Measurements from ENCODE around the gene SKA3.
"Not testable (repeated sequence)": the region's sequence is repeated elsewhere in the genome, so short reads cannot be mapped to it uniquely, and the experiment has no call there.

The SKA3 gene

GRCh38 chr13:21176215-21176981, at the start of gene SKA3, which contains the start of gene MRPL57:
Gene SKA3 (minus strand): TSS chr13:21176552. CDS start chr13:21176477, 75 bp downstream.
Gene MRPL57 (plus strand): TSS chr13:21176658. CDS start chr13:21176917, 259 bp downstream.
- peak; percentile 88 to 91 (median 88) for DNase-seq (ENCODE audit: low read depth in 3 of 3)

- no peak for DNase-seq (ENCODE audit: low read depth in 3 of 3)
Observed at GRCh38 chr13:21225082-21225481, 48.7 kb upstream of the SKA3 start.

GRCh38 chr13:21221268-21221667, 44.9 kb upstream of the SKA3 start:
- no peak for DNase-seq (ENCODE audit: low read depth in 3 of 3)

DNA sequence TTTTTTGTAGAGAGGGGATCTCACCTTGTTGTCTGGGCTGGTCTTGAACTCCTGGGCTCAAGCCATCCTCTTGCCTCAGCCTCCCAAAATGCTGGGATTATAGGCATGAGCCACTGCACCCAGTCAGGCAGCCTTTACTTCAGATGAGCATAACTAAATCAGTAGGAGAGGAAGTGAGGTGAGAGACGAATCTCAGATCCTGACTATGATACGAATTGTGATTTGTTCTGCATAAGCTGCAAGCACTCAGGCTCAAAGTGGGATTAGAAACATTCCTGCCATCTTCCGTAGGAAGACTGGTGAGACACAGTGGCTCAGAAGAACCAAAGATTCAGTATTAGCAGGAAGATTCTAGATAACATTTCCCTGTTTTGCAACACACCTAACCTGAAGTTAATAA, 43.4 kb upstream of the SKA3 start:
- not testable (repeated sequence) for DNase-seq (ENCODE audit: low read depth in 3 of 3)

- DNase-seq (ENCODE audit: low read depth in 3 of 3), result no peak
Observed at GRCh38 chr13:21219036-21219381, 42.7 kb upstream of the SKA3 start.

DNA sequence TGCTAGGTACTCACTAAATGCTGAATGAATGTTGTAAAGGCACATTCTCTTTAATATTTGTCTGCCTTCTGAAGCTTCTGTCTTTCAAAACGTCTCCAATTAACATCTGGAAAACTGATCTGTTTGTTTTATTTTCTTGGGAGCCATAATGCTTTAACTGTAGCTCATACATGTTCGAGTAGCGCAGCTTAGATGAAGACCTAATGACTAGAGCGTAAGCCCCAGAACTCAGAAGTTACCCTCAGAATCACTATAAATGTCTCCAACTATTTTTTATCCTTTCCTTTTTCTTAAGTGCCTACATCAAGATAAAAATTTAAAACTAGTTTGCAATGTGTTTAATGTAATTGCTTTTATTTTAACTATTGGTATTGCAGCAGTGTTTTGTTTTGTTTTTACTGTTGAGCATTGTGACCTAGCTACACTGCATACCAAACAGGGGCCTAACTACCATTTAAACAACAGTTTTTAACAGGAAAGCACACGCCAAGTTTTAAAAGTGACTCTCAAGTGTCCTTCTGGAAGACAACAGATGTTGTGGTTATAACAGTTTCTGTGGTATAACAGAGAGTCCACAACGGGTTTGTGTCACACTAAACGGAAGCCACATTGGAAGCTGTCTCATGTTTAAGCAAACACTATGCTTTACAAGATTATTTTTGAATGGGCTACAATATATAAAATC, 42.1 kb upstream of the SKA3 start:
- DNase-seq (ENCODE audit: low read depth in 3 of 3), result no peak

GRCh38 chr13:21216332-21216731, 40.0 kb upstream of the SKA3 start:
- DNase-seq (ENCODE audit: low read depth in 3 of 3), result no peak

DNA sequence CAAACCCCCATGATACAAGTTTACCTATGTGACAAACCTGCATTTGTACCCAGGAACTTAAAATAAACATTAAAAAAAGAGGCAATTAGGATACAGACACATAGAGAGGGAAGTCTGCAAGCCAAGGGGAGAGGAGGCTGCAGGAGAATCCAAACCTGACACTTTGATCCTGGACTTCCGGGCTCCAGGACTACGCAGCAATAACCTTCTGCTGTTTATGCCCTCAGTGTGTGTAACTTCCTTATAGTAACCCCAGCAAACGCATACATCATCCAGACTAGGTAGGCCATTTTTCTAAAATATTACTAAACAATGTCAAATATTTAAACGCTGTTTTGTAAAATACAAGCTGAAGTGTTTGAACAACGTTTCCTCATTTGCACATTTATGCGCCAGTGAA, 39.1 kb upstream of the SKA3 start:
- not testable (repeated sequence) for DNase-seq (ENCODE audit: low read depth in 3 of 3)

DNA sequence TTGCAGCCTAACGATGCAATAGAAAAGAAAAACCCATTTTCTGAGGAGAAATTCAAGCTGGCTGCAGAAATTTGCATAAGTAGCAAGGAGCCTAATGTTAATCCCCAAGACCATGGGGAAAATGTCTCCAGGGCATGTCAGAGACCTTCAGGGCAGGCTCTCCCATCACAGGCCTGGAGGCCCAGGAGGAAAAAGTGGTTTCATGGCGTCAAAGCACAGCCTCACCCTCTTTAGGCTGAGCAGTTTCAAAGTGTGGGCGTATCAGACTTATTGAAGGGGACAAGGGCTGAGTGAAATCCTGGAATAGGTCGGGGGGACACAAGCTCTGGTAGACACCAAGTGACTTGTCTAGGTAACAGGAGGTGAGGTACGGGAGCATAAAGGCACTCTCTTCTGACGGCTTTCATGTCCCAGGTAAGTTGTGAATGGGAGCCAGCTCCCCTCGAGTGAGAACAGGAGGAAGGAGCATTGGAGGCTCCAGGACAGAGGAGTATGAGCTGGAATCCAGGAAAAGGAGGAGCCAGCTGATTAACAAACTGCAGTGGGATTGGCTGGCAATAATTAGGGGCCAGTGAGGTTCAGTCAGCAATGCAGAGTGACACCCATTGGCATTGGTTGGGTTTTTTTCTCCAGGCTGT, 35.9 kb upstream of the SKA3 start:
- no peak for DNase-seq (ENCODE audit: low read depth in 3 of 3)

GRCh38 chr13:21208652-21209154, 32.4 kb upstream of the SKA3 start:
- no peak for DNase-seq (ENCODE audit: low read depth in 3 of 3)

DNA sequence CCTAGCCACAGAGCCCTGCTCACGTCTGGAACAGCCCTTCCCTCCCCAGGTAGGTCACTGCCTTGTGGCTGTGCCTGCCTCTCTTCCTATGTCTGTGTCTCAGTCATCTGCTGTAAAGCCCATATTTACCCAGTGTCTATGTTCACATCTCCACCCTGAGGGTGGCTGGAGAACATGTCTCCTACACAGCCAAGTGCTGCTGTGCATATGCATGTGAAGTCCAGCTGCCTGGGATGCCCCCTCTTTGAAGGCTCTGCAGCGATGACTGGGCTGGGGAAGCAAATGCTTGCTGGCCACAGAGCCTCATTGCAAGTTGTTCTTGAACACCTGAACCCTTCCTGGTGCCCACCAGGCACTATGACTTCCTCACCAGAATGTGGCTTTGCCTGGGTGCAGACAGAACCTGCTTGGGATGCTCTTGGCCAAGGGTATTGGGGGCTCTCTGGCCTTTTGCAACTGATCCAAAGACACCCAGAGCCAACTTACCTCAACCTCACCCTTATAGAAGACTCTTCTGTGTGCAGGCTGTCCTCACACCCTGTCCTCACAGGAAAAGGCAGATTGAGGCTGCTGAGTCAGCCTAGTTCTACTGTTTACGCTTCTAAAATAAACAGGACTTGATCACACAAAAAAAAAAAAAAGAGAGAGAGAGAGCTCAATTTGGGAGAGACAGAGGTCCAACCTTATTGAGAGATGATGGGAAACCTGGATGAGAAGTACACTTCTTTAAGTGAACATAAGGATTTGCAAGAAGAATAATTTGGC, 26.6 kb upstream of the SKA3 start:
- DNase-seq (ENCODE audit: low read depth in 3 of 3), result no peak

GRCh38 chr13:21201456-21202190, 25.3 kb upstream of the SKA3 start:
- DNase-seq (ENCODE audit: low read depth in 3 of 3), result not testable (repeated sequence)

DNA sequence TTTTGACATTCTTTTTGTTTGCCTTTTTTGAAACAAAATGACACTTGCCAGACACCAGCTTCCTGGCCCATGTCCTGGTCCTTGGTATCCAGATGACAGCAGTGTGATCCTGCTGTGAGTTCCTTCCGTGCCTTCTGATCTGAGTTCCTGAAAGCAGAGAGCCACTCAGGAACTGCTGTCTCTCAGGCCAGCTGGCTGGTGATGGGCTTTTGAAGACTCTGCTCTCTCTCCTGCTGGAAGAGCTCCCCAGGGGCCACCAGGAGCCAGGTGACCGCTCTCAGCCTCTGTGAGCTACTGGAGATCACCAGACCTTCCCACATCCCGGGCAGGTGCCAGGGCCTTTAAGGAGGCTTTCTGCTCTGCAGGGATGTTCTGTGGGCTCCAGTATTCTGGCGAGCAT, 22.0 kb upstream of the SKA3 start:
- DNase-seq (ENCODE audit: low read depth in 3 of 3), result not testable (repeated sequence)

DNA sequence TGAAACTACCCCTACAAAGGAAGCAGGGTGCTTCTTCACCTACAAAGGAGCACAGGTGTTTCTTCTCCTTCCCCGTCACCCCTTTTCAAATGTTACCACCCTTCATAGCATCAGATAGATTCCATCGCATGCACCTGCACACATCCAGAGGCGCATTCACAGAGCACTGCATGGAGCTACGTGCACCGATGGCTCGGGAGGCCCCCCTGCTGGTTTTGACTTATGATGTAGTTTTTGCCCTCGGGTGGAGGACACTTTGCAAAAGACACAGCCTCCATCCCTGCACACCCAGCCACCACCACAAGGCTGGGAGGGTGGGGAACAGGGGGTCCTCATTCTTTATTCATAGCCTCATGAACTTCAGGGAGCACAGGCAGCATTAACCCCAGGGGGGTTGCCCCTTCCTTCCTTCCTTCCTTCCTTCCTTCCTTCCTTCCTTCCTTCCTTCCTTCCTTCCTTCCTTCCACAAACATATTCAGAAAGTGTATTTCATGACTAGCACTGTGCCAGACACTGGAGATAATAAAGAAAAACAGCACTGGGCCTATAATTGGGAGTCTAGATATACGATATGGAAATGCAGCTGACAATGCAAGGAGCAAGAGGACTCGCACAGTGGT, 21.4 kb upstream of the SKA3 start:
- not testable (repeated sequence) for DNase-seq (ENCODE audit: low read depth in 3 of 3)

- DNase-seq (ENCODE audit: low read depth in 3 of 3), result not testable (repeated sequence)
Observed at GRCh38 chr13:21194756-21195155, 18.4 kb upstream of the SKA3 start.

DNA sequence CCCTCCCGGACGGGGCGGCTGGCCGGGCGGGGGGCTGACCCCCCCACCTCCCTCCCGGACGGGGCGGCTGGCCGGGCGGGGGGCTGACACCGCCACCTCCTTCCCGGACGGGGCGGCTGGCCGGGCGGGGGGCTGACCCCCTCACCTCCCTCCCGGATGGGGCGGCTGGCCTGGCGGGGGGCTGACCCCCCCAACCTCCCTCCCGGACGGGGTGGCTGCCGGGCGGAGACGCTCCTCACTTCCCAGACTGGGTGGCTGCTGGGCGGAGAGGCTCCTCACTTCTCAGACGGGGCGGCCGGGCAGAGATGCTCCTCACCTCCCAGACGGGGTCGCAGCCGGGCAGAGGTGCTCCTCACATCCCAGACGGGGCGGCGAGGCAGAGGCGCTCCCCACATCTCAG, 10.1 kb upstream of the SKA3 start:
- not testable (repeated sequence) for DNase-seq (ENCODE audit: low read depth in 3 of 3)

GRCh38 chr13:21181671-21182070, 5.3 kb upstream of the SKA3 start:
- no peak for DNase-seq (ENCODE audit: low read depth in 3 of 3)

GRCh38 chr13:21176982-21177284, 581 bp upstream of the SKA3 start:
- peak in 1 of 3 donors; percentile 19 for DNase-seq (ENCODE audit: low read depth in 3 of 3)

DNA sequence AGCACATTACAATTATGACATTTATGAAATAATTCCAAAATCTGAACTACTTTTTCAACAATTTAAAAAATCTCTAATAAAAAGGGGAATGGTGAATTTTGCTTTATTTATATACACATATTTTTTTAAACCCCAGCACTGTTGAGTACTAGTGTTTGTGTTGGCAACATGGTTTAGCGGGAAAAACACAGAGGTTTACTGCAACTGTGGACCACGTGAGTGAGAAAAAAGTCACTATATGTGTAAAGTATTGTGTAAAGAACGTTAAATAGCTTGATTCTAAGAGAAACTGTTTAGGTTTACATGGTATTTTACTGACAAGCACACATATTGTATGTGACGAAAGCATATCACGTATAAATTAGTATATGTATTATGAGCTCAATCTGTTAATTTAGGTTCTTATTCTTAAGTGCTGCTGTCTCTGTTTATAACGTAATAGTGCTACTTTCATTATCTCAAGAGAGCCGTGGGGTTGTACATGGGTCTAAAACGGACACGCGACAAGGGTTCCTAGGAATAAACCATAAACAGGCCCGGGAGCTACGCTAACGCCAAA, 617 bp downstream of the SKA3 start:
- no peak for DNase-seq (ENCODE audit: low read depth in 3 of 3)

- DNase-seq (ENCODE audit: low read depth in 3 of 3), result not testable (repeated sequence)
Observed at GRCh38 chr13:21173767-21174166, 2.6 kb downstream of the SKA3 start.
